Tibial artery (tissue), 4 donors: Measurements from ENCODE around the gene EFS.

Experiments used
- DNase-seq, 2 donors: peaks; one replicate each; pipeline ENCODE4 v3.0.0-alpha.2; 2019
- H3K27ac ChIP-seq, 2 donors: fragments of 200-600 bp; sonication (generic) in 1 of 2; 1 replicate in 1 of 2; 2 replicates in 1 of 2; pipeline ENCODE4 v1.5.1; 2018 to 2019; ENCODE audit warnings: mild to moderate bottlenecking in 1 of 2
- H3K27me3 ChIP-seq, 2 donors: fragments of 200-600 bp; sonication (generic) in 1 of 2; one replicate each; pipeline versions ENCODE4 v1.5.1 to v1.6.0; 2016 to 2019
- H3K36me3 ChIP-seq, 3 donors: fragments of 200-600 bp; sonication (generic) in 2 of 3; one replicate each; pipeline ENCODE4 v1.5.1; 2016 to 2019; ENCODE audit warnings: mild to moderate bottlenecking in 2 of 3
- H3K4me1 ChIP-seq, 4 donors: fragments of 200-600 bp; sonication (generic) in 2 of 4; 1 replicate in 3 of 4; 2 replicates in 1 of 4; pipeline ENCODE4 v1.5.1; 2016 to 2019
- H3K4me3 ChIP-seq, 2 donors: fragments of 200-600 bp; sonication (generic) in 1 of 2; 1 replicate in 1 of 2; 2 replicates in 1 of 2; pipeline ENCODE4 v1.5.1; 2018 to 2019; ENCODE audit warnings: mild to moderate bottlenecking in 2 of 2
- H3K9me3 ChIP-seq, 3 donors: fragments of 200-600 bp; sonication (generic) in 1 of 3; one replicate each; pipeline ENCODE4 v1.5.1; 2016 to 2019
- CTCF ChIP-seq, 2 experiments: fragments of 200-600 bp in 1 of 2; fragments of 450-650 bp in 1 of 2; IDR thresholded peaks; one replicate each; pipeline ENCODE4 v1.5.1; 2017 to 2019; ENCODE audit warnings: antibody characterized with exemption in 2 of 2, mild to moderate bottlenecking in 1 of 2, moderate library complexity in 1 of 2
- intact Hi-C: fragments of 100-400 bp; cut with DNase I; formaldehyde crosslinking; loops from one replicate; pipeline ENCODE4 v1.15.0; 2023; ENCODE audit warnings: low total_unique reads

Gene EFS

GRCh38 chr14:23362200-23362599 lies 2.8 kb downstream of the EFS start:
- H3K4me1 ChIP-seq = peaks cover 0 to 60% (median 21%) of the 10 kb centered on the region in 4 donors
- H3K4me3 ChIP-seq = no peak overlapping the region
- H3K27me3 ChIP-seq = no peaks in the 10 kb centered on the region
- intact Hi-C loops = no loop called here
- TF ChIP-seq CTCF (IDR thresholded peaks at IDR 0.05) = no peak
- peak overlapping the region in 1 of 2 donors; percentile 6 for H3K27ac ChIP-seq
- H3K36me3 ChIP-seq = peaks cover 9 to 38% (median 10%) of the 10 kb centered on the region in 3 donors
- DNase-seq = no peak
- H3K9me3 ChIP-seq = no peaks in the 10 kb centered on the region

GRCh38 chr14:23361763-23362162 lies 3.2 kb downstream of the EFS start:
- H3K27me3 ChIP-seq = no peaks in the 10 kb centered on the region
- peaks cover 9 to 42% (median 10%) of the 10 kb centered on the region in 3 donors for H3K36me3 ChIP-seq
- DNase-seq = no peak
- intact Hi-C loops = no loop called here
- H3K4me3 ChIP-seq = no peak overlapping the region
- no peaks in the 10 kb centered on the region for H3K9me3 ChIP-seq
- H3K27ac ChIP-seq = peak overlapping the region in 1 of 2 donors; percentile 6
- TF ChIP-seq CTCF (IDR thresholded peaks at IDR 0.05) = no peak
- peaks cover 0 to 56% (median 18%) of the 10 kb centered on the region in 4 donors for H3K4me1 ChIP-seq

GRCh38 chr14:23361320-23361719 lies 3.7 kb downstream of the EFS start:
- Histone ChIP-seq H3K4me1 (peaks cover 0 to 52% (median 16%) of the 10 kb centered on the region in 4 donors), H3K27me3 (no peaks in the 10 kb centered on the region), H3K9me3 (no peaks in the 10 kb centered on the region), H3K27ac (no peak overlapping the region), H3K4me3 (no peak overlapping the region), H3K36me3 (peaks cover 9 to 46% (median 10%) of the 10 kb centered on the region in 3 donors)
- DNase-seq = peak in 1 of 2 donors; percentile 53
- no peak for TF ChIP-seq CTCF (IDR thresholded peaks at IDR 0.05)
- intact Hi-C loops = no loop called here

GRCh38 chr14:23360496-23360895 lies 4.5 kb downstream of the EFS start:
- Histone ChIP-seq H3K4me3 (no peak overlapping the region), H3K27ac (no peak overlapping the region), H3K4me1 (peaks cover 0 to 49% (median 16%) of the 10 kb centered on the region in 4 donors), H3K9me3 (no peaks in the 10 kb centered on the region), H3K36me3 (peaks cover 9 to 54% (median 10%) of the 10 kb centered on the region in 3 donors), H3K27me3 (no peaks in the 10 kb centered on the region)
- intact Hi-C loops = no loop called here
- no peak for DNase-seq
- no peak for TF ChIP-seq CTCF (IDR thresholded peaks at IDR 0.05)

- Histone ChIP-seq H3K4me3 (no peak overlapping the region), H3K27ac (no peak overlapping the region), H3K9me3 (no peaks in the 10 kb centered on the region), H3K36me3 (peaks cover 9 to 54% (median 10%) of the 10 kb centered on the region in 3 donors), H3K4me1 (peaks cover 0 to 45% (median 16%) of the 10 kb centered on the region in 4 donors), H3K27me3 (no peaks in the 10 kb centered on the region)
- no peak for TF ChIP-seq CTCF (IDR thresholded peaks at IDR 0.05)
- intact Hi-C loops = no loop called here
- no peak for DNase-seq
Observed at GRCh38 chr14:23359722-23360447, 5.1 kb downstream of the EFS start.
